H1 (cell line): ENCODE data around the gene ARF6. TPM values are rescaled to one million over a fixed set of nuclear protein-coding genes. Genes with fewer than 3 reads are reported as not detected.

Source experiments
- BACH1 ChIP-seq: IDR thresholded peaks from 2 replicates; pipeline ENCODE4 v1.6.1; 2012; ENCODE audit warnings: low read length, improper control_type of control experiment
- BRCA1 ChIP-seq: IDR thresholded peaks from 2 replicates; pipeline ENCODE4 v1.6.1; 2012; ENCODE audit warnings: low read depth, low read length, improper control_type of control experiment
- CBX8 ChIP-seq: fragments of 300-800, 300-1000 bp; sonication (generic); IDR thresholded peaks from 2 replicates; pipeline ENCODE4 v1.7.1; 2016; ENCODE audit warnings: low read depth, low read length, borderline replicate concordance
- CTBP2 ChIP-seq: IDR thresholded peaks from 2 replicates; pipeline ENCODE4 v1.7.0; 2011; ENCODE audit warnings: borderline replicate concordance, mild to moderate bottlenecking, moderate library complexity, mixed read lengths, low read length; ENCODE audit not compliant: insufficient read depth, insufficient read length
- EP300 ChIP-seq, 2 experiments: IDR thresholded peaks; 1 replicate in 1 of 2; 2 replicates in 1 of 2; pipeline ENCODE4 v1.6.1; 2011 to 2012; ENCODE audit warnings: low read depth in 2 of 2, low read length in 2 of 2, mild to moderate bottlenecking in 2 of 2, borderline replicate concordance in 1 of 2, inconsistent platforms in 1 of 2, moderate library complexity in 1 of 2
- FOSL1 ChIP-seq: IDR thresholded peaks from 2 replicates; pipeline ENCODE4 v1.6.1; 2011; ENCODE audit warnings: mild to moderate bottlenecking, low read depth, low read length, moderate library complexity; ENCODE audit not compliant: insufficient read depth
- NANOG ChIP-seq: IDR thresholded peaks from 2 replicates; pipeline ENCODE4 v1.6.1; 2011; ENCODE audit warnings: low read length, low read depth, mild to moderate bottlenecking, inconsistent platforms; ENCODE audit not compliant: insufficient read depth, poor library complexity, severe bottlenecking
- RFX5 ChIP-seq: IDR thresholded peaks from 2 replicates; pipeline ENCODE4 v1.6.1; 2011; ENCODE audit warnings: low read depth, low read length, improper control_type of control experiment, borderline replicate concordance
- polyA plus RNA-seq, 7 experiments: library from polyadenylated mRNA; depleted of rRNA in 3 of 7; stranded (reverse) in 5 of 7; unstranded in 2 of 7; fragments of >200 nt in 5 of 7; fragments of 200-250 nt in 2 of 7; gene quantifications; 1 replicate in 5 of 7; 2 replicates in 1 of 7; 4 replicates in 1 of 7; pipeline versions ENCODE4 v1.2.1 to v1.2.3, GENCODE V29; 2011 to 2013; ENCODE audit warnings: missing spikeins in 2 of 7, mixed read lengths in 2 of 7
- total RNA-seq: library from RNA; stranded (reverse); fragmentation: NEBNext Ultra II Directional; extraction: Animal tissue kit (Norgen Biotek cat#: 25700); gene quantifications from 2 replicates; pipeline ENCODE4 v1.2.1, GENCODE V29; 2021
- TF ChIP-seq, protein P1 (sequence below): IDR thresholded peaks from 2 replicates; pipeline ENCODE4 v1.6.1; 2012; ENCODE audit warnings: inconsistent platforms
- TF ChIP-seq, protein P2 (sequence below): fragments of 300-600 bp; sonication (generic); IDR thresholded peaks from 2 replicates; pipeline ENCODE4 v1.7.1; 2012; ENCODE audit warnings: low read length, moderate library complexity, mild to moderate bottlenecking, inconsistent platforms; ENCODE audit not compliant: insufficient replicate concordance

The ARF6 gene
- total and polyA plus RNA-seq, 2 of the 8 experiments (the other 6 are each of a cell fraction or from before 2014, with no cell fraction given) = 17.2 to 56.7 TPM

DNA sequence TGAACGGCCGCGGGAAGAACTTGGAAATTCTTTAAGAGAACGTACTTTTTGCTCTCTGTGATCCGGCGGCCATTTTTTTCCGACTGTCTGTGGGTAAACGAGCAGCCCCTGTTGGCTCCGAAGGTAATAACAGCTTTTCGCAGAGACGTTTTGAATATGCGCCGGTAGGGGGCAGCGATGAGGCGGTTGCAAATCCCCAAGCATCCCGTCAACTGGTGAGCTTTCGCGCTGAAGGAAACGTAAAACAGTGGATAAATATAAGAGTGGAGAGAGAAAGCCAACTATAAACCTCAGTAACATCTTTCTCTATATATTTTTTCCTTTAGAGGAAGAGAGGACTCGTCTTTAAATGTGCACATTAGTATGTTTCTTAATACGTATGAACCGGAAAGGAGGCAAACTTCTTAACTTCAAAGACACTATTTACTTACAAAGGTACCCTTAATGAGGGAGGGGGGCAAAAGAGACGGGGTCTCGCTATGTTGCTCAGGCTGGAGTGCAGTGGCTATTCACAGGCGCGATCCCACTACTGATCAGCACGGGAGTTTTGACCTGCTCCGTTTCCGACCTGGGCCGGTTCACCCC is 30.7 kb upstream of the ARF6 start (continued):
- TF ChIP-seq CTBP2 (no peak), BRCA1 (no peak), EP300 (IDR thresholded peaks at IDR 0.05; ENCODE audit: borderline replicate concordance in 1 of 2, low read depth in 2 of 2, low read length in 2 of 2) (no peak), BACH1 (no peak), FOSL1 (no peak), NANOG (no peak), CBX8 (no peak), RFX5 (no peak)
- TF ChIP-seq, protein P1, sequence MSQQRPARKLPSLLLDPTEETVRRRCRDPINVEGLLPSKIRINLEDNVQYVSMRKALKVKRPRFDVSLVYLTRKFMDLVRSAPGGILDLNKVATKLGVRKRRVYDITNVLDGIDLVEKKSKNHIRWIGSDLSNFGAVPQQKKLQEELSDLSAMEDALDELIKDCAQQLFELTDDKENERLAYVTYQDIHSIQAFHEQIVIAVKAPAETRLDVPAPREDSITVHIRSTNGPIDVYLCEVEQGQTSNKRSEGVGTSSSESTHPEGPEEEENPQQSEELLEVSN = no peak
- TF ChIP-seq, protein P2, sequence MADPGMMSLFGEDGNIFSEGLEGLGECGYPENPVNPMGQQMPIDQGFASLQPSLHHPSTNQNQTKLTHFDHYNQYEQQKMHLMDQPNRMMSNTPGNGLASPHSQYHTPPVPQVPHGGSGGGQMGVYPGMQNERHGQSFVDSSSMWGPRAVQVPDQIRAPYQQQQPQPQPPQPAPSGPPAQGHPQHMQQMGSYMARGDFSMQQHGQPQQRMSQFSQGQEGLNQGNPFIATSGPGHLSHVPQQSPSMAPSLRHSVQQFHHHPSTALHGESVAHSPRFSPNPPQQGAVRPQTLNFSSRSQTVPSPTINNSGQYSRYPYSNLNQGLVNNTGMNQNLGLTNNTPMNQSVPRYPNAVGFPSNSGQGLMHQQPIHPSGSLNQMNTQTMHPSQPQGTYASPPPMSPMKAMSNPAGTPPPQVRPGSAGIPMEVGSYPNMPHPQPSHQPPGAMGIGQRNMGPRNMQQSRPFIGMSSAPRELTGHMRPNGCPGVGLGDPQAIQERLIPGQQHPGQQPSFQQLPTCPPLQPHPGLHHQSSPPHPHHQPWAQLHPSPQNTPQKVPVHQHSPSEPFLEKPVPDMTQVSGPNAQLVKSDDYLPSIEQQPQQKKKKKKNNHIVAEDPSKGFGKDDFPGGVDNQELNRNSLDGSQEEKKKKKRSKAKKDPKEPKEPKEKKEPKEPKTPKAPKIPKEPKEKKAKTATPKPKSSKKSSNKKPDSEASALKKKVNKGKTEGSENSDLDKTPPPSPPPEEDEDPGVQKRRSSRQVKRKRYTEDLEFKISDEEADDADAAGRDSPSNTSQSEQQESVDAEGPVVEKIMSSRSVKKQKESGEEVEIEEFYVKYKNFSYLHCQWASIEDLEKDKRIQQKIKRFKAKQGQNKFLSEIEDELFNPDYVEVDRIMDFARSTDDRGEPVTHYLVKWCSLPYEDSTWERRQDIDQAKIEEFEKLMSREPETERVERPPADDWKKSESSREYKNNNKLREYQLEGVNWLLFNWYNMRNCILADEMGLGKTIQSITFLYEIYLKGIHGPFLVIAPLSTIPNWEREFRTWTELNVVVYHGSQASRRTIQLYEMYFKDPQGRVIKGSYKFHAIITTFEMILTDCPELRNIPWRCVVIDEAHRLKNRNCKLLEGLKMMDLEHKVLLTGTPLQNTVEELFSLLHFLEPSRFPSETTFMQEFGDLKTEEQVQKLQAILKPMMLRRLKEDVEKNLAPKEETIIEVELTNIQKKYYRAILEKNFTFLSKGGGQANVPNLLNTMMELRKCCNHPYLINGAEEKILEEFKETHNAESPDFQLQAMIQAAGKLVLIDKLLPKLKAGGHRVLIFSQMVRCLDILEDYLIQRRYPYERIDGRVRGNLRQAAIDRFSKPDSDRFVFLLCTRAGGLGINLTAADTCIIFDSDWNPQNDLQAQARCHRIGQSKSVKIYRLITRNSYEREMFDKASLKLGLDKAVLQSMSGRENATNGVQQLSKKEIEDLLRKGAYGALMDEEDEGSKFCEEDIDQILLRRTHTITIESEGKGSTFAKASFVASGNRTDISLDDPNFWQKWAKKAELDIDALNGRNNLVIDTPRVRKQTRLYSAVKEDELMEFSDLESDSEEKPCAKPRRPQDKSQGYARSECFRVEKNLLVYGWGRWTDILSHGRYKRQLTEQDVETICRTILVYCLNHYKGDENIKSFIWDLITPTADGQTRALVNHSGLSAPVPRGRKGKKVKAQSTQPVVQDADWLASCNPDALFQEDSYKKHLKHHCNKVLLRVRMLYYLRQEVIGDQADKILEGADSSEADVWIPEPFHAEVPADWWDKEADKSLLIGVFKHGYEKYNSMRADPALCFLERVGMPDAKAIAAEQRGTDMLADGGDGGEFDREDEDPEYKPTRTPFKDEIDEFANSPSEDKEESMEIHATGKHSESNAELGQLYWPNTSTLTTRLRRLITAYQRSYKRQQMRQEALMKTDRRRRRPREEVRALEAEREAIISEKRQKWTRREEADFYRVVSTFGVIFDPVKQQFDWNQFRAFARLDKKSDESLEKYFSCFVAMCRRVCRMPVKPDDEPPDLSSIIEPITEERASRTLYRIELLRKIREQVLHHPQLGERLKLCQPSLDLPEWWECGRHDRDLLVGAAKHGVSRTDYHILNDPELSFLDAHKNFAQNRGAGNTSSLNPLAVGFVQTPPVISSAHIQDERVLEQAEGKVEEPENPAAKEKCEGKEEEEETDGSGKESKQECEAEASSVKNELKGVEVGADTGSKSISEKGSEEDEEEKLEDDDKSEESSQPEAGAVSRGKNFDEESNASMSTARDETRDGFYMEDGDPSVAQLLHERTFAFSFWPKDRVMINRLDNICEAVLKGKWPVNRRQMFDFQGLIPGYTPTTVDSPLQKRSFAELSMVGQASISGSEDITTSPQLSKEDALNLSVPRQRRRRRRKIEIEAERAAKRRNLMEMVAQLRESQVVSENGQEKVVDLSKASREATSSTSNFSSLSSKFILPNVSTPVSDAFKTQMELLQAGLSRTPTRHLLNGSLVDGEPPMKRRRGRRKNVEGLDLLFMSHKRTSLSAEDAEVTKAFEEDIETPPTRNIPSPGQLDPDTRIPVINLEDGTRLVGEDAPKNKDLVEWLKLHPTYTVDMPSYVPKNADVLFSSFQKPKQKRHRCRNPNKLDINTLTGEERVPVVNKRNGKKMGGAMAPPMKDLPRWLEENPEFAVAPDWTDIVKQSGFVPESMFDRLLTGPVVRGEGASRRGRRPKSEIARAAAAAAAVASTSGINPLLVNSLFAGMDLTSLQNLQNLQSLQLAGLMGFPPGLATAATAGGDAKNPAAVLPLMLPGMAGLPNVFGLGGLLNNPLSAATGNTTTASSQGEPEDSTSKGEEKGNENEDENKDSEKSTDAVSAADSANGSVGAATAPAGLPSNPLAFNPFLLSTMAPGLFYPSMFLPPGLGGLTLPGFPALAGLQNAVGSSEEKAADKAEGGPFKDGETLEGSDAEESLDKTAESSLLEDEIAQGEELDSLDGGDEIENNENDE = no peak
